ENCODE measurements around the gene CCDC68.
"Not testable (repeated sequence)": the region's sequence is repeated elsewhere in the genome, so short reads cannot be mapped to it uniquely, and the experiment has no call there.

The CCDC68 gene

DNA sequence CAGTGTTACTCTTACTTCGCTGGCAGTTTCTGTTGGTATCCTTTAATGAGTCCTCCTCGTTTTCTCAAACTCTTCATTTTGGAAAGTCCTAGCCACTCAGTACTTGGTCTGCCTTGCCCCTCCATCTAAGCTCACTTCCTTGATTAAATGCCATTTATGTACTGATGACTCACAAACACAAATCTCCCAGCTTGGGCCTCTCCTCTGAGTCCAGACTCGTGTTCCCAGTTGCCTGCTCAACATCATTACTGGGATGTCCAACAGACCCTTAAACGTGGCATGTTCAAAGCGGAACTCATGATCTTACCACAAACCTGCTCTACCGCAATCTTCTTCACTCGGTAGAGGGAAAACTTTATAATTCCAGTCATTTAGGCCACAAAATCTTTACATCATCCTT is 13.8 kb upstream of the CCDC68 start:
- H3K4me3 ChIP-seq (ENCODE audit: low read length): no peak overlapping the region
- TF ChIP-seq ZNF274 (IDR thresholded peaks at IDR 0.05; ENCODE audit: low read depth, low read length): no peak

- no peak overlapping the region for H3K4me3 ChIP-seq (ENCODE audit: low read length)
- no peak for TF ChIP-seq ZNF274 (IDR thresholded peaks at IDR 0.05; ENCODE audit: low read depth, low read length)
Measured at GRCh38 chr18:54968807-54969206, 9.5 kb upstream of the CCDC68 start.

GRCh38 chr18:54968237-54968636 is 9.0 kb upstream of the CCDC68 start:
- H3K4me3 ChIP-seq (ENCODE audit: low read length): not testable (repeated sequence)

DNA sequence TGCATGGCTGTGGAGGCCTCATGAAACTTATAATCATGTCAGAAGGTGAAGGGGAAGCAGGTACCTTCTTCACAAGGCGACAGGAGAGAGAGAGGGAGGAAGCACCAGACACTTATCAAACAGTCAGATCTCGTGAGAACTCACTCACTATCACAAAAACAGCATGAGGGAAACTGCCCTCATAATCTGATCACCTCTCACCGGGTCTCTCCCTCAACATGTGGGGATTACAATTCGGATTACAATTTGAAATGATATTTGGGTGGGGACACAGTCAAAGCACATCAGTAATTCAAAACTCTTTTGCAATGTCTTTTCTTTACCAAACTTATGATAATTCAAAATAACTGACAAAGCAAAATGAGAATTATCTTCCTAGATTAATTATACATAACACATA is 8.5 kb upstream of the CCDC68 start:
- no peak for TF ChIP-seq ZNF274 (IDR thresholded peaks at IDR 0.05; ENCODE audit: low read depth, low read length)
- H3K4me3 ChIP-seq (ENCODE audit: low read length): no peak overlapping the region

GRCh38 chr18:54964741-54965140 is 5.5 kb upstream of the CCDC68 start:
- no peak for TF ChIP-seq ZNF274 (IDR thresholded peaks at IDR 0.05; ENCODE audit: low read depth, low read length)
- no peak overlapping the region for H3K4me3 ChIP-seq (ENCODE audit: low read length)

DNA sequence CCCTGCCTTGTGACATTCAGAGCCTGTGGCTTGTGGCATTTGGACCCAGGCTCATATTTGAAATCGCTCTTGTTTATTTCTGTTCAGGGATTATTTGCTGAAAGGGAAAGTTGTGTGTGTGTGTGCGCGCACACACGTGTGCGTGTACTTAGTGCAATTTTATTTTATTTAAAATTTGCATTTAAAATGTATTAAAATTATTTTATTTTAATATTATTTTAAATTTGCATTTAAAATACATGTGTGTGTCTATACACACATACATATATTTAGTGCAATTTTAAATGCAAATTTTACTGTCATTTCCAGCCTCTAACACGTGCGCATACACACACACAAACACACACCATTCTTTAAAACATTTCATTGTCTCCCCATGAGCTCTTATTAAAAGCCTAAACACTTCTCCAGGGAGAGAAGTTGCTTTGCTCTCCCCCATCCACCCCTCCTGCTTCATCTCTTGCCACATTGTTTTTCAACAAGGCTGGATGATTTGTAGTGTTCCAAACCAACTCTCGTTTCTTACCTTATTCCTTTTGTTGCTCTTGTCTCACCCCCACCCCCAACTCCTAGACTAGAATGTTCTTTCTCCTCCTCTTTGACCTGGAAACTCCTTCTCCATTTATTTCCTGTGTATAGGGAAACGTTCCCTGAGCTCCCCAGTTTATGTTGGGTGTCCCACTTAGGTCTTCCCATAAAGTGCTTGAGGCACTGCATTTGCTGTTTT is 3.8 kb upstream of the CCDC68 start:
- TF ChIP-seq ZNF274 (IDR thresholded peaks at IDR 0.05; ENCODE audit: low read depth, low read length): no peak
- no peak overlapping the region for H3K4me3 ChIP-seq (ENCODE audit: low read length)

DNA sequence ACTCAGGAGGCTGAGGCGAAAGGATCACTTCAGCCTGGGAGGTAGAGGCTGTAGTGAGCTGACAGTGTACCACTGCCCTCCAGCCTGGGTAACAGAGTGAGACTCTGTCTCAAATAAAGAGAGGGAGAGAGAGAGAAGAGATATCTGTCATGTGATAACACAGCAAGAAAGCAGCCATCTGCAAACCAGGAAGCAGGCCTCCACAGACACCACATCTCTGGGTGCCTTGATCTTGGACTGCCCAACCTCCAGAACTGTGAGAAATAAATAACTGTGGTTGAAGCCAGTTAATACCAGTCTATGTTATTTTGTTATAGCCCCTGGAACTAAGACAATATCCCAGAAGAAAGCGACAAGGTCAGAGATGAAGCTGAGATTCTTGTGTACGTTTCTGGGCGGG is 2.6 kb upstream of the CCDC68 start:
- no peak for TF ChIP-seq ZNF274 (IDR thresholded peaks at IDR 0.05; ENCODE audit: low read depth, low read length)
- H3K4me3 ChIP-seq (ENCODE audit: low read length): no peak overlapping the region

GRCh38 chr18:54961016-54961423 is 1.8 kb upstream of the CCDC68 start:
- no peak for TF ChIP-seq ZNF274 (IDR thresholded peaks at IDR 0.05; ENCODE audit: low read depth, low read length)
- H3K4me3 ChIP-seq (ENCODE audit: low read length): no peak overlapping the region

- no peak for TF ChIP-seq ZNF274 (IDR thresholded peaks at IDR 0.05; ENCODE audit: low read depth, low read length)
- no peak overlapping the region for H3K4me3 ChIP-seq (ENCODE audit: low read length)
Measured at GRCh38 chr18:54960197-54960596, 936 bp upstream of the CCDC68 start.

- no peak for TF ChIP-seq ZNF274 (IDR thresholded peaks at IDR 0.05; ENCODE audit: low read depth, low read length)
- no peak overlapping the region for H3K4me3 ChIP-seq (ENCODE audit: low read length)
Measured at GRCh38 chr18:54957996-54958395, 1.3 kb downstream of the CCDC68 start.

DNA sequence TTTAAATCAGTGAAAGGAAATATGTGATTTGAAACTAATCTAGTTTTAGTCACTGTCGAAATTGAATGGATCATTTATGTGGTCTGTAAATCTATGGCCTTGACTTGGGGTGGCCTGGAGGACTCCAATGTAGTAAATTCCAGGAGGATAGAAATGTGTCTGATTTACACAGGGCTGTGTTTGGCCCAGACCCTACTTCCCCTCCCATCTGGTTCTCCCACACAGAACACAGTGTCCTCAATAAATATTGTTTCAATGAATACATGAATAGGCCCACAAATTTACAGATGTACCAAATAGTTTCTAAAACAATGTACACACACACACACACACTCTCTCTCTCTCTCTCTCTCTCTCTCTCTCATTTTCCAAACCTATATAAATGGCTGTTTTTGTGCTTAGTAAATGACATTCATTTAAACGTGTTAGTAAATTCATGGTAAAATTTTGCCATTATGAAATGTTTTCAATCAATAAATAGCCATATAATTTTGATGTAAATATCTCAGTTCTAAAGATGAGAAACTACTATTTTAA is 1.9 kb downstream of the CCDC68 start:
- no peak overlapping the region for H3K4me3 ChIP-seq (ENCODE audit: low read length)
- no peak for TF ChIP-seq ZNF274 (IDR thresholded peaks at IDR 0.05; ENCODE audit: low read depth, low read length)

DNA sequence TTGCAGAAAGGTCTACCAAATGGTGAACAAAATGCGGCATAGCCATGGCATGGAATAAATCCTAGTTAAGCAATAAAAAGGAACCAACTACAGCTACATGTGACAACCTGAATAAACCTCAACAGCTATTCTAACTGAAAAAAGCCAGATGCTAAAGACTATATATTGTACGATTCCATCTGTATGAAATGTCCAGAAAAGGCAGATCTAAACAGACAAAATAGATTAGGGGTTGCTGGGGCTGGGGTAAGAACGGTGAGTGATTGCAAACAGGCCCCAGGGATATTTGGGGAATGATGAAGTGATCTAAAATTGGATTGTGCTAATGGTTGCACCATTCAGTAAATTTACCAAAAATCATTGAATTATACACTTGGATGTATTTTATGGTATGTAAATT is 2.8 kb downstream of the CCDC68 start:
- H3K4me3 ChIP-seq (ENCODE audit: low read length): no peak overlapping the region
- TF ChIP-seq ZNF274 (IDR thresholded peaks at IDR 0.05; ENCODE audit: low read depth, low read length): no peak

DNA sequence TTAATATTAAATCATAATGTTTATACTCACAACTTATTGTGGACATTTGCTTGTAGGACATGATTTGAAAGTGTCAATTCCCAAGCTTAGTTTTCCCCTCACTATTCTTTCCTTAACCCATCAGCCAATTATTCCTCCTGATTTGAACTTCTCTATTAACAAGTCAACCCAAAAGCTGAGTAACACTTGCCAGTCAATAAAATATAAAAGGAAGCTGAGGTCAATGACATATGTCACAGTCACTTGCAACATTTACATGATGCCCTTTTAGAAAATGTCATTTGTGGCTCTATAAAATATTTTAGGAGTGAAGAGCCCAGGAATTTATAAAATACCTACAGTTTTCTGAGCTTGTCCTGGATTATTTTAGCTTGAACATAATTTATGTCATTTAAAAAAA is 7.2 kb downstream of the CCDC68 start:
- TF ChIP-seq ZNF274 (IDR thresholded peaks at IDR 0.05; ENCODE audit: low read depth, low read length): no peak
- no peak overlapping the region for H3K4me3 ChIP-seq (ENCODE audit: low read length)

DNA sequence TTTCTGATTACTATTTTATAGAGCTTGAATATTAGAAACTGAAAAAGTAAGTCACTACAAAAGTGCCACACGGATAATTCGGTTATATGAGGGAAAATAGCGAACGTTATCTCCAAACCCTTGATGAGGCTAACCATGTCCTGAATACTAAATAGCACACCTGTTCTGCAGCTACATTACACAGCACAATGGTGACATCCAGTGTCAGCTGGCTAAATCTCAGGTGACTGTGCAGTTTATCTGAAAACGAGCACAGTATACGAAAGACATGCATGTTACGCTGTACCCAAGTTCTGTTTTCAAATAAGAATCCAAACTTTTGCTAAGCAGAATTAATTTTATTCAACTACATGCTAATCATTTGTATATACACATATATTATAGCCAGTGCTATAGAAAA is 9.0 kb downstream of the CCDC68 start:
- TF ChIP-seq ZNF274 (IDR thresholded peaks at IDR 0.05; ENCODE audit: low read depth, low read length): no peak
- H3K4me3 ChIP-seq (ENCODE audit: low read length): no peak overlapping the region

- no peak for TF ChIP-seq ZNF274 (IDR thresholded peaks at IDR 0.05; ENCODE audit: low read depth, low read length)
- no peak overlapping the region for H3K4me3 ChIP-seq (ENCODE audit: low read length)
Measured at GRCh38 chr18:54949588-54949987, 9.7 kb downstream of the CCDC68 start.

GRCh38 chr18:54948350-54948837 is 10.9 kb downstream of the CCDC68 start:
- no peak overlapping the region for H3K4me3 ChIP-seq (ENCODE audit: low read length)
- no peak for TF ChIP-seq ZNF274 (IDR thresholded peaks at IDR 0.05; ENCODE audit: low read depth, low read length)
